Measurements from ENCODE around the gene TMEM218. TPM values are rescaled to one million over a fixed set of nuclear protein-coding genes. Genes with fewer than 3 reads are reported as not detected.
"Not testable (repeated sequence)": the region's sequence is repeated elsewhere in the genome, so short reads cannot be mapped to it uniquely, and the experiment has no call there.

The TMEM218 gene
- total RNA-seq, 1 donor from 2014 or later, result 17.3 TPM

- no peak overlapping the region for H3K27ac Mint-ChIP-seq
- peaks cover 61% of the 10 kb centered on the region for H3K27me3 Mint-ChIP-seq
Observed at GRCh38 chr11:125062218-125062930, 49.1 kb downstream of the TMEM218 start.

GRCh38 chr11:125061281-125061680 lies 50.1 kb downstream of the TMEM218 start:
- peak; percentile 53 for DNase-seq
- H3K4me1 Mint-ChIP-seq, result peaks cover 2% of the 10 kb centered on the region
- H3K9me3 Mint-ChIP-seq, result no peaks in the 10 kb centered on the region
- H3K27me3 Mint-ChIP-seq, result peaks cover 58% of the 10 kb centered on the region
- no peaks in the 10 kb centered on the region for H3K36me3 Mint-ChIP-seq (ENCODE audit: low read depth)
- intact Hi-C loops (cut with micrococcal nuclease), result loop anchor here (5.0 kb wide), 2 partner anchors 51 to 104 kb away; partner anchors contain the start of gene TMEM218
- no peak overlapping the region for H3K27ac Mint-ChIP-seq
- no peak overlapping the region for H3K4me3 Mint-ChIP-seq

More at GRCh38 chr11:125062218-125062930, 49.1 kb downstream of the TMEM218 start:
- H3K4me1 Mint-ChIP-seq, result peaks cover 2% of the 10 kb centered on the region
- H3K36me3 Mint-ChIP-seq (ENCODE audit: low read depth), result no peaks in the 10 kb centered on the region
- intact Hi-C loops (cut with micrococcal nuclease), result loop anchor here (5.0 kb wide), 2 partner anchors 50 to 105 kb away; partner anchors contain the start of gene TMEM218
- H3K4me3 Mint-ChIP-seq, result peak overlapping the region; percentile 87
- no peaks in the 10 kb centered on the region for H3K9me3 Mint-ChIP-seq
- no peak for DNase-seq

- intact Hi-C loops (cut with micrococcal nuclease), result no loop called here
- DNase-seq, result no peak
- Mint-ChIP-seq H3K4me3 (no peak overlapping the region), H3K27ac (no peak overlapping the region), H3K4me1 (no peaks in the 10 kb centered on the region), H3K27me3 (peaks cover 30% of the 10 kb centered on the region), H3K36me3 (ENCODE audit: low read depth) (no peaks in the 10 kb centered on the region), H3K9me3 (no peaks in the 10 kb centered on the region)
Observed at GRCh38 chr11:125057693-125058016, 53.8 kb downstream of the TMEM218 start.

DNA sequence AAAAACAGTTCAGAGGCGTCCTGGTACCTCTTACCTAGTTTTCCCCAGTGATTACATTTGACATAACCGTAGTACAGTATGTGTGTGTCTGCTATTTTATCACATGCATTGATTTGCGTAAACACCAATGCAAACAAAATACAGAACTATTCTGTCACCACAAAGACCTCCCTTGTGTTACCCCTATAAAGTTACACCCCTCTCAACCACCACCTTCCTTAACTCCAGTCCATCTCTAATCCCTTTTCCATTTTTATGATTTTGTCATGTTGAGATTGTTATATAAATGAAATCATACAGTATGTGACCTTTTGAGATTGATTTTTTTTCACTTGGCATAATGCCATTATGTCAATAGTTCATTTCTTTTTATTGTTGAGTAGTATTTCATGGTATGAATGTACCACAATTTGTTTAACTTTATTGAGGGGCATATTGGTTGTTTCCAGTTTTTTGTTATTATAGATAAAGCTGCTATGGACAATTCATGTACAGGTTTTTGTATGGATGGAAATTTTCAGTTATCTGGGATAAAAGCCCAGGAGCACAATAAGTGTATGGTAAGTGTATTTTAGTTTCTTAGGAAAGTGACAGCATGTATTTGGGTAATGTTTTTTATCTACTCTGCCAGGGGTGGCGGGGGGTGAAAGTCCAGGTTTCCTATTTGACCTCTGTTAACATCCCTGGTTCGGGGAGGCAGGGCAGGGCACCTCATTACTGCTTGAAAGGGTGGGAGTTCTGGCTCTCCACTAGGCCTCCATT lies 54.3 kb downstream of the TMEM218 start:
- H3K9me3 Mint-ChIP-seq, result no peaks in the 10 kb centered on the region
- H3K36me3 Mint-ChIP-seq (ENCODE audit: low read depth), result no peaks in the 10 kb centered on the region
- no peak overlapping the region for H3K27ac Mint-ChIP-seq
- H3K27me3 Mint-ChIP-seq, result peaks cover 25% of the 10 kb centered on the region
- H3K4me1 Mint-ChIP-seq, result no peaks in the 10 kb centered on the region
- intact Hi-C loops (cut with micrococcal nuclease), result no loop called here
- DNase-seq, result no peak
- no peak overlapping the region for H3K4me3 Mint-ChIP-seq

DNA sequence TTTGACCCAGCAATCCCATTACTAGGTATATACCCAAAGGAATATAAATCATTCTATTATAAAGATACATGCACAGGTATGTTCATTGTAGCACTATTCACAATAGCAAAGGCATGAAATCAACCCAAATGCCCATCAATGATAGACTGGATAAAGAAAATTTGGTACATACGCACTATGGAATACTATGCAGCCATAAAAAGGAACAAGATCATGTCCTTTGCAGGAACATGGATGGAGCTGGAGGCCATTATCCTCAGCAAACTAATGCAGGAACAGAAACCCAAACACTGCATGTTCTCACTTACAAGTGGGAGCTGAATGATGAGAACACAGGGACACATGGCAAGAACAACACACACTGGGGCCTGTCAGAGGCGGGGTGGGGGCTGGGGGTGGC lies 55.3 kb downstream of the TMEM218 start:
- H3K9me3 Mint-ChIP-seq; H3K4me3 Mint-ChIP-seq; H3K4me1 Mint-ChIP-seq; intact Hi-C loops (cut with micrococcal nuclease); DNase-seq; H3K27ac Mint-ChIP-seq; H3K36me3 Mint-ChIP-seq (ENCODE audit: low read depth): not testable (repeated sequence)
- peaks cover 18% of the 10 kb centered on the region for H3K27me3 Mint-ChIP-seq

GRCh38 chr11:125055107-125055715 lies 56.2 kb downstream of the TMEM218 start:
- no peak overlapping the region for H3K27ac Mint-ChIP-seq
- no peaks in the 10 kb centered on the region for H3K9me3 Mint-ChIP-seq
- no peaks in the 10 kb centered on the region for H3K4me1 Mint-ChIP-seq
- H3K27me3 Mint-ChIP-seq, result peaks cover 11% of the 10 kb centered on the region
- H3K4me3 Mint-ChIP-seq, result no peak overlapping the region
- intact Hi-C loops (cut with micrococcal nuclease), result no loop called here
- DNase-seq, result no peak
- no peaks in the 10 kb centered on the region for H3K36me3 Mint-ChIP-seq (ENCODE audit: low read depth)

DNA sequence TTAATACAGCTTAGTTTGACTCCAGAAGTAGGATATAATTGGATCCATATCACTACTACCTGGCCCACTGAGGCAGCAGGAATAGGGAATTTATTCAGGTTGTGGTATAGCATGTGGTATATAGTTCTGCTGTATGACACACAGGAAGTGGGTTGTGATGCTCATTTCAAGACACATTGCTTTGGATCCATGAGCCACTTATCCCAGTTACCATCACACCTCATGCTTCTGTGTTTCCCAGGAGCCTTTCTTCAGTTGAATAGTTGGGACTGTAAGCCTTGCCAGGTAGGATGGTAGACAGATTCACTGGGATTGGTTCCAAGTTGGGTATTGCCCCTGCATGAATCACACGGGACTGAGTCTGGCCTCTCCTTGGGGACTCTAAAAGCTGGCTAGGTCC lies 58.3 kb downstream of the TMEM218 start:
- Mint-ChIP-seq H3K27me3 (peaks cover 2% of the 10 kb centered on the region), H3K4me1 (no peaks in the 10 kb centered on the region), H3K27ac (no peak overlapping the region), H3K4me3 (no peak overlapping the region), H3K36me3 (ENCODE audit: low read depth) (no peaks in the 10 kb centered on the region), H3K9me3 (no peaks in the 10 kb centered on the region)
- DNase-seq, result no peak
- intact Hi-C loops (cut with micrococcal nuclease), result no loop called here

GRCh38 chr11:125052047-125052446 lies 59.4 kb downstream of the TMEM218 start:
- H3K4me1 Mint-ChIP-seq, result no peaks in the 10 kb centered on the region
- no peaks in the 10 kb centered on the region for H3K9me3 Mint-ChIP-seq
- intact Hi-C loops (cut with micrococcal nuclease), result no loop called here
- no peak for DNase-seq
- H3K4me3 Mint-ChIP-seq, result no peak overlapping the region
- H3K36me3 Mint-ChIP-seq (ENCODE audit: low read depth), result no peaks in the 10 kb centered on the region
- no peak overlapping the region for H3K27ac Mint-ChIP-seq
- peaks cover under 1% of the 10 kb centered on the region for H3K27me3 Mint-ChIP-seq

- Mint-ChIP-seq H3K36me3 (ENCODE audit: low read depth) (no peaks in the 10 kb centered on the region), H3K27me3 (no peaks in the 10 kb centered on the region), H3K9me3 (peaks cover 5% of the 10 kb centered on the region), H3K4me3 (no peak overlapping the region), H3K27ac (no peak overlapping the region), H3K4me1 (no peaks in the 10 kb centered on the region)
- intact Hi-C loops (cut with micrococcal nuclease), result no loop called here
- DNase-seq, result no peak
Observed at GRCh38 chr11:125049164-125049792, 62.1 kb downstream of the TMEM218 start.

Other genes starting within 250 kb of the TMEM218 start
- 6.5 and 7.7 TPM in 2 replicates for gene ROBO3, start 246.2 kb downstream of the TMEM218 start, total RNA-seq
- not detected in 2 replicates for gene ROBO4, start 213.8 kb downstream of the TMEM218 start, total RNA-seq
- gene HEPN1, start 192.4 kb downstream of the TMEM218 start, total RNA-seq, result not detected in 2 replicates
- not detected in 2 replicates for gene HEPACAM, start 175.6 kb downstream of the TMEM218 start, total RNA-seq
- 4.1 and 4.5 TPM in 2 replicates for gene CCDC15, start 157.4 kb downstream of the TMEM218 start, total RNA-seq
- gene SLC37A2, start 48.3 kb downstream of the TMEM218 start, total RNA-seq, result 0.07 TPM in 2 replicates
- not detected in 2 replicates for gene PKNOX2, start 53.1 kb upstream of the TMEM218 start, total RNA-seq

Data from activated CD4-positive, alpha-beta T cell treated with anti-CD3 and anti-CD28 coated beads, Interleukin-2, amount 10 ng/mL, durations not matched to agents 24 days and 14 days (primary cell).